GOT3 (cell line): ENCODE data around the gene TTL.
A peak's percentile ranks its signal among the peaks of the same experiment; 100 is the strongest.
"Not testable (repeated sequence)": the region's sequence is repeated elsewhere in the genome, so short reads cannot be mapped to it uniquely, and the experiment has no call there.

Experiments
- DNase-seq: peaks from one replicate; lab custom pipeline; 2025; ENCODE audit warnings: mixed read lengths; lab: John Stamatoyannopoulos, UW

The TTL gene

GRCh38 chr2:112474844-112475486 lies 7.0 kb upstream of the TTL start:
- DNase-seq: no peak

GRCh38 chr2:112476434-112476833 lies 5.5 kb upstream of the TTL start:
- no peak for DNase-seq

- DNase-seq: no peak
These were observed 1.4 kb upstream of the TTL start for GRCh38 chr2:112480530-112481049.

- peak; percentile 4 for DNase-seq
These were observed 867 bp upstream of the TTL start for GRCh38 chr2:112481050-112481527.

GRCh38 chr2:112482309-112483041 lies 519 bp downstream of the TTL start:
- DNase-seq: no peak

- no peak for DNase-seq
These were observed 1.1 kb downstream of the TTL start for GRCh38 chr2:112483042-112483473.

- no peak for DNase-seq
These were observed 1.9 kb downstream of the TTL start for GRCh38 chr2:112483831-112484230.

GRCh38 chr2:112485849-112486248 lies 3.9 kb downstream of the TTL start:
- DNase-seq: no peak

- DNase-seq: no peak
These were observed 4.9 kb downstream of the TTL start for GRCh38 chr2:112486895-112487294.

- DNase-seq: no peak
These were observed 5.5 kb downstream of the TTL start for GRCh38 chr2:112487444-112487961.

- DNase-seq: no peak
These were observed 6.2 kb downstream of the TTL start for GRCh38 chr2:112488201-112488600.

- DNase-seq: no peak
These were observed 10.0 kb downstream of the TTL start for GRCh38 chr2:112491946-112492345.

GRCh38 chr2:112493048-112493447 lies 11.1 kb downstream of the TTL start:
- DNase-seq: no peak

- DNase-seq: no peak
These were observed 12.1 kb downstream of the TTL start for GRCh38 chr2:112493858-112494648.

GRCh38 chr2:112494828-112495227 lies 12.9 kb downstream of the TTL start:
- no peak for DNase-seq

- DNase-seq: not testable (repeated sequence)
These were observed 13.9 kb downstream of the TTL start for GRCh38 chr2:112495878-112496277.

GRCh38 chr2:112500850-112501484 lies 19.0 kb downstream of the TTL start:
- not testable (repeated sequence) for DNase-seq

- DNase-seq: not testable (repeated sequence)
These were observed 27.5 kb downstream of the TTL start for GRCh38 chr2:112509239-112509998.

GRCh38 chr2:112516801-112517200 lies 34.8 kb downstream of the TTL start:
- DNase-seq: no peak

GRCh38 chr2:112518807-112519206 lies 36.9 kb downstream of the TTL start:
- no peak for DNase-seq

- no peak for DNase-seq
These were observed 37.5 kb downstream of the TTL start for GRCh38 chr2:112519506-112519905.
